HG02759 (cell line): ENCODE data around the gene RAD9A.

Experiments
- ATAC-seq: cut with Tn5 transposase; IDR thresholded peaks from one replicate; pipeline ENCODE4 v1.9.1; 2021; ENCODE audit warnings: mild to moderate bottlenecking, moderate library complexity; ENCODE audit not compliant: unreplicated experiment

RAD9A gene

GRCh38 chr11:67373648-67374570 is 17.9 kb upstream of the RAD9A start:
- ATAC-seq: no peak

GRCh38 chr11:67374571-67375281 is 17.1 kb upstream of the RAD9A start:
- ATAC-seq: no peak

- no peak for ATAC-seq
Measured at GRCh38 chr11:67375320-67376055, 16.3 kb upstream of the RAD9A start.

GRCh38 chr11:67376063-67376820 is 15.5 kb upstream of the RAD9A start:
- ATAC-seq: no peak

- ATAC-seq: no peak
Measured at GRCh38 chr11:67376873-67377808, 14.6 kb upstream of the RAD9A start.

- ATAC-seq: no peak
Measured at GRCh38 chr11:67378544-67378943, 13.2 kb upstream of the RAD9A start.

- no peak for ATAC-seq
Measured at GRCh38 chr11:67379061-67380058, 12.4 kb upstream of the RAD9A start.

GRCh38 chr11:67381244-67381972 is 10.4 kb upstream of the RAD9A start:
- ATAC-seq: no peak

GRCh38 chr11:67382276-67383136 is 9.3 kb upstream of the RAD9A start:
- peak; percentile 58 for ATAC-seq

GRCh38 chr11:67384851-67385366 is 6.9 kb upstream of the RAD9A start:
- ATAC-seq: no peak

GRCh38 chr11:67387069-67387468 is 4.7 kb upstream of the RAD9A start:
- ATAC-seq: no peak

GRCh38 chr11:67387518-67387917 is 4.3 kb upstream of the RAD9A start:
- ATAC-seq: no peak

GRCh38 chr11:67389477-67389876 is 2.3 kb upstream of the RAD9A start:
- no peak for ATAC-seq

GRCh38 chr11:67390947-67391303 is 861 bp upstream of the RAD9A start:
- no peak for ATAC-seq

GRCh38 chr11:67392183-67392715 is 463 bp downstream of the RAD9A start:
- ATAC-seq: peak; percentile 33

GRCh38 chr11:67393437-67393836 is 1.7 kb downstream of the RAD9A start:
- ATAC-seq: no peak
